Skin epidermis (tissue), 12 donors: ENCODE results near the gene NEGR1.
A peak's percentile ranks its signal among the peaks of the same experiment; 100 is the strongest.
"Not testable (repeated sequence)": the region's sequence is repeated elsewhere in the genome, so short reads cannot be mapped to it uniquely, and the experiment has no call there.

Source experiments
- H3K27ac ChIP-seq, 21 experiments: fragments of 200-600 bp; sonication (generic) in 11 of 21; one replicate each; pipeline ENCODE4 v1.5.0; 2020; ENCODE audit warnings: mild to moderate bottlenecking in 3 of 21, inconsistent platforms in 2 of 21, moderate library complexity in 2 of 21
- H3K4me3 ChIP-seq, 7 experiments: fragments of 200-600 bp; sonication (generic) in 2 of 7; one replicate each; pipeline ENCODE4 v1.5.0; 2020; ENCODE audit warnings: inconsistent platforms in 2 of 7, mild to moderate bottlenecking in 2 of 7, moderate library complexity in 1 of 7

NEGR1 gene

DNA sequence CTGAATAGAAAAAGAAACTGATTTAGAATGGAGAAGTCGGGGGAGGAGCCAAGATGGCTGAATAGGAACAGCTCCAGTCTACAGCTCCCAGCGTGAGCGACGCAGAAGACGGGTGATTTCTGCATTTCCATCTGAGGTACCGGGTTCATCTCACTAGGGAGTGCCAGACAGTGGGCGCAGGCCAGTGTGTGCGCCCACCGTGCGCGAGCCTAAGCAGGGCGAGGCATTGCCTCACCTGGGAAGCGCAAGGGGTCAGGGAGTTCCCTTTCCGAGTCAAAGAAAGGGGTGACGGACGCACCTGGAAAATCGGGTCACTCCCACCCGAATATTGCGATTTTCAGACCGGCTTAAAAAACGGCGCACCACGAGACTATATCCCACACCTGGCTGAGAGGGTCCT is 394.2 kb downstream of the NEGR1 start:
- H3K27ac ChIP-seq, result not testable (repeated sequence)
- H3K4me3 ChIP-seq, result peak overlapping the region in 1 of 7 experiments; percentile 21

DNA sequence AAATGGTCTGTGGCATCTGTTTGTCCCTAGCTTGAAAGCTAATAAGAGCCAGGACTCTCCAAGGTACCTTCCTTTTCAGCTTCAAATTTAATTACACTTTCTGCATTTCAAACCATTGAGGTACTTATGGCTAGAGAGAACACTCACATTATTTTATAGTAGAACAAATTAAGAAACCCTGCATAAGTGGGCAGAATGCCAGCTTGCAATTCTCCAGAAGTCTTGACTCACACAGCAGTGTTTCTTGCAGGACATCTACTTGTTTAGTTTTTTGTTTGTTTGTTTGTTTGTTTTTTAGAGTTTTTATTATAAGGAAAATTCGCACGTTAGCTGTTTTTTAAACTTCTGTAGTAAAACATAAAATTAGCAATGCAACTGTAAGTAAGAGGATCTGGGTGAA is 397.2 kb downstream of the NEGR1 start:
- H3K4me3 ChIP-seq, result no peak overlapping the region
- no peak overlapping the region for H3K27ac ChIP-seq

DNA sequence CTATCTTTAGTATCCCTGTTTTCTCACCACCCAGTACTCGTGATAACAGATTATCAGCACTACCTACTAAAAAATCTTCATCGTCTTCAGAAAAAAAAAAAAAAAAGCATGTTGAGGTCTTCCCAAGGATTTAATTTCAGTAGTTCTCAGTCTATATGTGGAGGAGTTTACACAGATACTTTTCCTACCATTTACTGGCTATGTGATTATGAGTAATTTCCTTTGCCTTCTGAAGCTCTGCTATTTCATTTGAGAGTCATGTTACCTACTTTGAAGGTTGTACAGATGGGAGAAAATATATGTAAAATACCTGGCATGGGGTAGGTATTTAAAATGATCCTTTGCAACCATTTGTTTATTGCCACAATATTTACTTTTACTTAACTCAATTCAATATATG is 399.7 kb downstream of the NEGR1 start:
- Histone ChIP-seq H3K4me3 (no peak overlapping the region), H3K27ac (peak overlapping the region in 1 of 21 experiments; percentile 40)

DNA sequence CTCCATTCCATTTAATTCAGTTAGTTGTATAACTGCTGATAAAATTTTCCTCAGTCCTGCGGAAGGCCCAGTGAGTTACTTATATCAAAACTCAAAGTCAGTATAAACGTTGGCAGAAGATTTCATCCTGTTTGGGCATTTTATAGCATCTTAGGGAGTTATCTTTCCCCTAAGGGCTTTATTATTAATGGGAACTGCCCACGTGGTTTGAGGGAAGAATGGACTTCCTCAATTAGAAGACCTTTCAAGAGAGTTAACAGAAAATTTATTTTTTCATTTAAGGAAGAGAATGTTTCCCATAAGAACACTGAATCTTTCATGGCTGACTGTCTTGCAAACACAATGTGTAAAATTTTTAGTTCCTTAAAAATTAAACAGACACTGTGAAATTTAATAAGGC is 400.1 kb downstream of the NEGR1 start:
- peak overlapping the region in 4 of 21 experiments; percentile 16 to 40 (median 16) for H3K27ac ChIP-seq

DNA sequence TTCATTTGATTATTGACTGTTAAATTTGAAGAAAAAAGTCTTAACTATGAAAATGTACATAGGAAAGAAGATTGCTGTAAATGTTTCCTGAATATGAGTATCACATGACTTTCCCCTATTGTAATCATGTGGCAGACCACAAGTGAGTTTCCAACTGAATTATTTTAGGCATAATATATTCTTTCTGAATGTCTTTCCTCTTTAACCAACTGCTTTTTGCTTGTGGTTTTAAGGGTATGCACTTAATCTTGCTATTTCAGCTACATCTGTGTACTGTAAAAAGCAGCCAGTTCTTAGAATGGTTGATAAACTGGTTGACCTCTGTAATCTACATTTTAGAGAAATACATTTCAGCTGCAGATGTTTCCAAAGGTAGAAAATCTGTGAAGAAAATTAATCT is 400.7 kb downstream of the NEGR1 start:
- peak overlapping the region in 3 of 21 experiments; percentile 16 to 17 (median 16) for H3K27ac ChIP-seq
- H3K4me3 ChIP-seq, result no peak overlapping the region

More for the DNA sequence above, 400.1 kb downstream of the NEGR1 start:
- no peak overlapping the region for H3K4me3 ChIP-seq

DNA sequence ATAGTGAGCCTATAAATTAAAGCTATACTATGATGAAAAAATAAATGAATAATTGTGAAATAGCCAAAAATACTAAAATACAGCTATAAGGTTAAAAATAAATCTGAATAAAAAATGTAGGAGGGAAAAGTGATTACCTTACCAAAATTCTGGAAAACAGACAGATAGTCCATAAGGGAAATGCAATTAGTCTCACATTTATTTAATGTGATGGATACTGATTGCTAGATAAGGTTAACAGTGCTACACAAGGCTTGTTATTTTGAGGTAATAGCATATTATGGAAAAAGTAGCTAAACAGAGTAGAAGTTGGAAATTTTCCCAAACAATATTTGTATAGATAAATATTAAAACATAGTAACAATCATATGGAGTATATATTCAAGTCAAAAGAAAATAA is 413.0 kb downstream of the NEGR1 start:
- Histone ChIP-seq H3K4me3 (no peak overlapping the region), H3K27ac (no peak overlapping the region)

DNA sequence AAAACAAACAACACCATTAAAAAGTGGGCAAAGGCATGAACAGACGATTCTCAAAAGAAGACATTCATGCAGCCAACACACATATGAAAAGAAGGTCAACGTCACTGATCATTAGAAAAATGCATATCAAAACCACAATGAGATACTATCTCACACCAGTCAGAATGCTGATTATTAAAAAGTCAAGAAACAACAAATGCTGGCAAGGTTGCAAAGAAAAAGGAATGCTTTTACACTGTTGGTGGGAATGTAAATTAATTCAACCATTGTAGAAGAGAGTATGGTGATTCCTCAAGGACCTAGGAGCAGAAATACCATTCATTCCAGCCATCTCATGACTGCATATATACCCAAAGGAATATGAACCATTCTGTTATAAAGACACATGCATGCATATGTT is 419.6 kb downstream of the NEGR1 start:
- no peak overlapping the region for H3K4me3 ChIP-seq
- no peak overlapping the region for H3K27ac ChIP-seq

DNA sequence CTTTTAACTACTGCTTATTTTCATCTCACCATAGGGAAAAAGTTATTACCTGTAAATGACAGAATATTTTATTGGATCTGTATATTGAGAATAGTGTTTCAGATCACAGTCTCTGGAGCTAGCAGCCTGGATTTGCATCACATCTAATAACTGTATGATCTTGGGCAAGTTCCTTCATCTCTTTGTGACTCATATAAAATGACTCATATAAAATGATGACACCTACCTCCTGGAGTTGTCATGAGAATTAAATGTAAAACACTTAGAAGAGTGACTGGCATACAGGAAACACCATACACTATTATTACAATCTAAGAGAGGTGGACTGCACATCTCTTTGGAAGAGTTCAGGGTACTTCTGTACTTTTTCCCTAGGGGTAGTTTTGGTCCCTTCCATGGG is 421.3 kb downstream of the NEGR1 start:
- no peak overlapping the region for H3K27ac ChIP-seq
- H3K4me3 ChIP-seq, result no peak overlapping the region

DNA sequence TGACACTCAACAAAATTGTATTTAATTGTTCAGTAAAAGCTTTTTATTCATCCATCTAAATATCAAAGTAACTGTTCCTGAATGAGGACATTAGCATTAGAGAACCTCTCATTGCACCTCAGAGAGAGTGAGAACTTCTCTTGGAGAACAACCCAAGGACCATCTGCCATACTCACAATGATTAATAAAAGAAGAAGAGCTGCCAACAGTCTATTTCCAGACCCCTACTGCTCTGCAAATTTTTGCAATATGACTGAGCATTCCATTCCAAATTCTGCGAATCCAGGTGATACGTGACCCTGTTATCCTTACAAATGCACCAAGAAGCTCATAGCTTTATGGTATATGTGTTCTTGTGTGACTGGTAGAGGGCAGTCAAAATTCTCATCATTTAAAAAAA is 422.5 kb downstream of the NEGR1 start:
- Histone ChIP-seq H3K27ac (no peak overlapping the region), H3K4me3 (no peak overlapping the region)

DNA sequence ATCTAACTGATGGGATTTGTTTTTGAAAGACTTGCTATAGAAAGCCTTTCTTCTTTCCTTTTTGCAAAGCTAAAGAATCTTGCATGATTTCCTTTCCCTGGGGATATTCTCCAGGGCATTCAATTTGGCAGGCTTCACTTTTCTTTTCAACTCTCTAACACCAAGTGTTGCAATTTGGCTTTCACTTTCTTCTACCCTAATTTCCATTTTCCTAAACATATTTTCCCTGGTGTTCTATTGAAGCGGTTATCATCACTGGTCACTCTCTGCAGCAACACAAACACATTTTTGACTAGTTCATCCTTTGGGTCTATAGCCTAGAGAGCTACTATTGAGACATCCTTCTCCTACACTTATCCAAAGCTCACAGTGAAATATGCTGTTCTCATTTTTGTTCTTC is 424.5 kb downstream of the NEGR1 start:
- H3K4me3 ChIP-seq, result no peak overlapping the region
- no peak overlapping the region for H3K27ac ChIP-seq

DNA sequence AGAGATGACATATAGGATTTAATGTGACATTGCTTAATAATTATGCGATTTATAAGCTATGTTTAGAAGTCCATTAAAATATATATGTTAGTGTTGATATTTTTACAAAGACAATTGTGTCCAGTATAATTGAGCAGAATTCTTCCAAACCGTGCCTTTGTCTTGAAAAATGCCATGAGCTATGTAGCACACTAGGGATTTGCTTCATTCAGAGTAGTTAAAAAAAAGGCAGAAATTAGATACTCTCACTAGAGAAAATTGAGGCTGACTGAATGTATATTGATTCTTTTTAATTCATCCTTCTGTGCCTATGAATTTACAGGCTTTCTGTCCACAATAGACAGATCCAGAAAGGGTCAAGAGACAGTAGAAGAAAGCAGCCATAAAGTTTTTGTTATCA is 429.0 kb downstream of the NEGR1 start:
- Histone ChIP-seq H3K4me3 (no peak overlapping the region), H3K27ac (no peak overlapping the region)

DNA sequence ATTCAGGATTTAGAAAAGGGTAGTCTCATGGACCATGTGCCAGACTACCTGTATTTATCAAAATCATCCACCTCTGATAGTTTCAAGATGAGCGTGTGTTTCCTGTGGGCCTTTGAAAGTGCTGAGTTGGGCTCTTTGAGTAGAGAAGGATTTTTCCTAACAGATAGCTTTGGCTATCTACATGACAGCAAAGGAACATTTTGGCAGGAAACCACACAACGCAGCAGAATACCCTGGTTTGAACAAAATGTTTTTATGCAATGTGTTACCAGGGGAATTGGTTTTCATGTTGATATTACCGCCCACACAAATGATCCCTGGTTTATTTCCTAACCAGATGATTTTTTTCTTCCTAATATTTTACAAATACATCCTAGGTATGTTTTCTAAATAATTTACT is 431.4 kb downstream of the NEGR1 start:
- no peak overlapping the region for H3K4me3 ChIP-seq
- H3K27ac ChIP-seq, result no peak overlapping the region

DNA sequence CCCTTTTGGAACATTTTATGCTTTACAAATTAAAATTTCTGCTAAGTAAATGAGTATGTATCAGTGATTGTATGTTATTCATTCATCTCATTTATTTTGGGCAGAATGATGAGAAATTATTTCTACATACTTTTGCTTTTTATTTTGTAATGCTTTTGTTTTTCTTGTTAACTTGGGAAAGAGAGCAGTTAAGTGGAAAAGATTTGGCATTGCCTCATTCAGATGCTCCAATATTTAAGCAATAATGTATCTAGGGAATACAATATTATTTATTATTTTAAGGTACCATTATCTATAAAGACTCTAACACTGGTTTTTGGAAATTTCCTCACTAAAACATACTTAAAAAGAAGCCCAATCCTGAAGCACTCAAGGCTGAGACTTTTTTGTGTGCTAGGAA is 431.8 kb downstream of the NEGR1 start:
- no peak overlapping the region for H3K27ac ChIP-seq
- H3K4me3 ChIP-seq, result no peak overlapping the region

DNA sequence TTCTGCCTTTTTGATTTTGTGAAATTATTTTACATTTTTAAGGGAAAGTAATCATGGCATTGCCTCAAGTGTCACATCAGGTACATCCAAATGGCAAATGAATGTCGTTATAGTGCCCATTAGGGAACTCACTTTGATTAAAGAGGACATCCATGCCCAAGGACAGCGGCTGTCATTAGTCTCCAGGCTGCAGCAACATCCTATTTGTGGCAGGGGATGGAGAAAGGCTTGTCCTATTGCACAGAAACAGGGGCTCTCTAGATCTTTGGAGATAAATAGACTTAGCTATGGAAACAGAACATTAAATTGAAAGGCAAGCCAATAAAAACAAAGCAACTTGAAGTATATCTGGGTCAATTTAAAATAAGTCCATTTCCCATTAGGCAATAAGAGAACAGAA is 439.3 kb downstream of the NEGR1 start:
- Histone ChIP-seq H3K27ac (no peak overlapping the region), H3K4me3 (no peak overlapping the region)

DNA sequence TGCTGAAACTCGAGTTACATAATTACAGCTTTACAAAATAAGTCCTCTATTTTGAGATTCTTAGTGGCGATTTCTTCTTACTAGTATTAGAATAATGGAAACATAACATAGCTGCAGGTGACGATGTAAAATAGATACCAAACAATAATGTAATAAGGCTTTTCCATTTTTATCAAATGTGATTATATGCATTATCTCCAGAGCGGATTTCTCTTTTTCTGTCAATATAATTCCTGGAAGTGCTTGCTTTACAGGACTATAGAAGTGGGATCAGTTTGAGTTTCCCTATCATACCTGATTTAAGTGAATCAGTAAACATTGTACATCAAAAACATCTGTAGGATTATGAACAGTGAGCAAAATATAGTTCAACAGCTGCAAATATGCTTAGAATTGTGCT is 442.5 kb downstream of the NEGR1 start:
- H3K4me3 ChIP-seq, result no peak overlapping the region
- no peak overlapping the region for H3K27ac ChIP-seq

DNA sequence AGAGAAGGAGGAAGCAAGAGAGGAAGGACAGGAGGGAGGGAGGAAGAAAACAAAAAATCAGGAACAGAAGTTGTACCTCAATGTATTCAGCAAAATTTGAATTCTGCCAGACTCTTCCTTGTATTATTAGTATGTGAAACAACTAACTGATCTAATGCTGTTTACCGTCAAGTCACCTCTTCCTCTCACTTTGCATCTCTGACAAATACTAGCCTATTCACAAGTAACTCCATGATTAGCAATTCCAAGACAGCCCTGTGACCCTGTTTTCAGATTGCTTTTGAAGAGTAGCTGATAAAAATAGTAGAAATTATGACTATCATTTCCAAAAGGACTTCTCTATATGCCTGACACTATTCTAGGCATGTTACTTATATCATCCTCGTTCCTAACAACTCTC is 445.4 kb downstream of the NEGR1 start:
- no peak overlapping the region for H3K4me3 ChIP-seq
- no peak overlapping the region for H3K27ac ChIP-seq

DNA sequence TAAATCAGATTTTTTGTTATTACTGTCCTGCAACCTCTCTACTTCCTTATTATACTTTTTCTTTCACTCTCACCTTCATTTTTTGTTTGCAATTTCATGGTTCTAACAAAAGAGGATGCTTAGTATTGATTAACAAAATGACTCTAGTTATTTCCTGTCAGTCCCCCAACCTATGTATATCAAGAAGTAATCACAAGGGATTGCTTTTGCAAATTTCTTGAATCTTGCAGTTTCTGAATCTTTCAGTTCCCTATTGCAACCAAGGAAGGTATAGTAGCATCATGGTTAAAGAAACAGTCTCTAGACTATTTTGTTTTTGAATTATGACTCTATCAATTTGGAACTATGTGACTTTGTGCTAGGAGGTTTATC is 446.9 kb downstream of the NEGR1 start:
- Histone ChIP-seq H3K27ac (no peak overlapping the region), H3K4me3 (no peak overlapping the region)

DNA sequence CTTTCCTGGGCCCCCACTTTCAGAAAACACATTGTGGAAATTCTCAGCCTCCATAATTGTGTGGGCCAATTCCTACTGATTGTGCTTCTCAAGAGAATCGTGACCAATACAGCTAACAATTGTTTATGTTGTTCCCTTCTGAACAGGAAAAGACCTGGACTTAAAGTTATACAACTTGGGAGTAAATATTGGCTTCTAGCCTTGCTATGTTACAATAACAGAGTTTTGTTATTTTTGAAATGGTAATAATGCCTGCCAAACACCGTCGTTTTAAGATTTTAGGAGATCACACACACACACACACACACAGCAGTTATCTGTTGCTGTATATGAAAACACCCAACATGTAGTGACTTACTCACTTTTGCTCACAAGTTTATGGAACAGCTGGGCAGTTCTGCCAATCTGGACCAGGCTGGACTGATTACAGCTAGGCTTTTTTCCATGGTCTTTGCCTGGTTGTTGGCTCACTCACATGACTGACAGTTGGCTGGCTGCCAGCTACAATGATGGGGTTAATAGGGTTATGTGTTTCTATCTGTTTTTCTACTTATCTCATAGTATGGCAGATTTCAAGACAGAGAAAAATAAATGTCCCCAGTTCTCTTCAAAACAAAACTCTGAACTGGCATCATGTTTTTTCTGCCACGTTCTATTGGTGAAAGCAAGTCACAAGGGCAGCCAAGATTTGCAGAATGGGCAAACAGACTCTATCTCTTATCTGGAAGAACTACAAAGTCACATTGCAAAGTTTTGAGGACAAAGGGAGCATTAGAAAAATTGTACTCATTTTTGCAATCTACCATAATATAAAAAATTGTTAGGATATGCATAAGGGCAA is 447.5 kb downstream of the NEGR1 start:
- H3K4me3 ChIP-seq, result no peak overlapping the region
- no peak overlapping the region for H3K27ac ChIP-seq

DNA sequence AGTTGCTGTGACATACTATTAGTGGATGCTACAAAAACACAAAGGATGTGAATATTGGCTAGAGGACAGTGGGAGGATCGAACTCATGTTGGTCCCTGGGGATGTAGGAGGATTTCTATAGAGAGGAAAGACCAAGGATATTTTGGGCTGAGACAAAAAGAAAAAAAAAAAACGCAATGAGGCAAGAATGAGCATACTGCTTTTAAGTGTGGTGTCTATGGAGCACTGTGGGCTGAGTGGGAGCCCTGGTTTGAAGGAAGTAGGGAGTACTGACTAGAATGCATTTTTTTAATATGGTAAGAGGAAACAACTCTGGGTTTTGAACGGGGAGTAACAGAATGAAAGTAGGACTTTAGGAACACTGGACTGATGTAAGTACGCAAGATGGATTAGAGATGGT is 450.7 kb downstream of the NEGR1 start:
- H3K27ac ChIP-seq, result no peak overlapping the region

DNA sequence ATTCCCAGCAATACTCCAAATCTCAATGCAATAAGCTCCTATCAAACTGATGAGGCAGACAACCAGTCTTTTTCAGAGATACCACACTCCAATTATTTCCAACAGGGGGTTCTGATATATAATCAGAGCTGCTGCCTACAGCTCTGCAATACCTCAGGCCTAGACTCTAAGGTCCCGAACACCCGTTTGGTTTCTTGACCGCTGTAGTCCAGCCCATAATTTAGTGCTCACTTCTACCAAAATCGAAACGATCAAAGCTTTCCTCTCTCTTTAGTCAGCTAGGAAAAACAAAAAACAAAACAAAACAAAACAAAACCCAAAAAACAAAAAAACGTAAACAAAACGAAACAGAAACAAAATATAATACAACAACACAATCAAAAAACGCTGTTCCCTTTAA is 453.0 kb downstream of the NEGR1 start:
- H3K4me3 ChIP-seq, result no peak overlapping the region
- H3K27ac ChIP-seq, result no peak overlapping the region

More for the DNA sequence above, 450.7 kb downstream of the NEGR1 start:
- H3K4me3 ChIP-seq, result no peak overlapping the region

DNA sequence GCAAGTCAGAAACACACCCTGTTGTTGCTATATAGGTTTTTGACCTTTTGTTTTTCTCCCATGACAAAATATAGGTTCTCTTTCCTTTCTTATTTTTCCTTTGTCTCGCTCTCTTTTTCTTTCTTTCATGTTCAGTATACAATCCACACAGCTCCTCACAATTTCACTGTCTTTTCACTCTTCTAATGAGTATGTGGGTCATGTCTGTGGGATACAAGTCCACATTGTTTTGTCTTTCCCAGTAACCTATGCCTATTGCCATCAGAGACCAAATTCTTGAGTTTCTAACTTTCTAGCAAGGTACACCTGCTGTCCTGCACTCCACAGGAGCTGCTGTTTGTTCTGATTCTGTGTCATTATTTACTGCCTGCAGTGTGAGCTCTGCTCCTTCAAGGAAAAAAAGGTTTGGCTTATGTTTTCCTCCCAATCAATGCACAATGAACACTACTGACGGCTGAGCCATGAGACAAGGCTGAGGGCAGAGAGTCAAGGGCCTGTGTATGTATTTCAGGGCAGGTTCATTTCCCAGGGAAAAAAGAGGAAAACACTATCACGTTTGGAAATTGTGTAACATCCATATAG is 453.8 kb downstream of the NEGR1 start:
- Histone ChIP-seq H3K27ac (no peak overlapping the region), H3K4me3 (no peak overlapping the region)
